A673 (cell line): Measurements from ENCODE around the gene C1QTNF8.

Experiments used
- EZH2 ChIP-seq: fragments of 200-600 bp; sonication (generic); IDR thresholded peaks from 2 replicates; pipeline ENCODE4 v1.6.1; 2017; ENCODE audit warnings: borderline replicate concordance, low read depth, mild to moderate bottlenecking, mixed read lengths, antibody characterized with exemption, low read length; ENCODE audit not compliant: poor library complexity, severe bottlenecking
- TF ChIP-seq, protein P1 (sequence below): fragments of 300-800, 200-600 bp; sonication (generic); conservative IDR thresholded peaks from 2 replicates; pipeline ENCODE4 v1.5.1; 2017; ENCODE audit warnings: low read depth, mild to moderate bottlenecking, antibody characterized with exemption, low read length, moderate library complexity, mixed read lengths

DNA sequence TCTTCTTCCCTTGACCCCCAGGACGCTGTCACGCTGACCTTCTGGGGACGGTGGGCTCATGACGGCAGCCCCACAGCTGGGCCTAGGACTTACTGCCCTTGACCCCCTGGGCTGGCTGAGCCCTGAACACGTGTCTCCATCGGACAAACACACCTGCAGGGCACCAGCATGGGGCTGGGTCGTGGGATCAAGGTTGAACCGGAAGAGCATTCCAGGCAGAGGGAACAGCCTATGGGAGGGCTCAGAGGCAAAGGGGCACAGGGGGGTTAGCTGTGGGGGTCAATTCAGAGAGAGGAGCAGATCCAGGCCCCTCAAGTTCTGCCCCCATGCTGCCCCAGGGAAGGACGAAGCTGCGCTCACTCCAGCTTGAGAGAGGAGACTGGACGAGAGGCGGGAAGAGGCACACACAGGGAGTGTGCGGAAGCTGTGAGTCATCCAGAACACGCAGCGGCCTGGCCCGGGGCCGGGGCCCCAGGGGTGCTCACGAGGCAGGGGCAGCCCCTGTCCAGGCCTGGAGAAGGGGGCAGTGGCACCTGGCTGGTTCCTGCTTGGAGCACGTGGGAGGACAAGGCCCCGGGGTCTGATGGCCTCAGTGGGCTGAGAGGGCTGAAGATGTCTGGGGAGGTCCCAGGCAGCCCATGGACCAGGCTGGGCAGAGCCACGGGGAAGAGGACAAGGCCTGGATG, 13.6 kb downstream of the C1QTNF8 start:
- TF ChIP-seq, protein P1, sequence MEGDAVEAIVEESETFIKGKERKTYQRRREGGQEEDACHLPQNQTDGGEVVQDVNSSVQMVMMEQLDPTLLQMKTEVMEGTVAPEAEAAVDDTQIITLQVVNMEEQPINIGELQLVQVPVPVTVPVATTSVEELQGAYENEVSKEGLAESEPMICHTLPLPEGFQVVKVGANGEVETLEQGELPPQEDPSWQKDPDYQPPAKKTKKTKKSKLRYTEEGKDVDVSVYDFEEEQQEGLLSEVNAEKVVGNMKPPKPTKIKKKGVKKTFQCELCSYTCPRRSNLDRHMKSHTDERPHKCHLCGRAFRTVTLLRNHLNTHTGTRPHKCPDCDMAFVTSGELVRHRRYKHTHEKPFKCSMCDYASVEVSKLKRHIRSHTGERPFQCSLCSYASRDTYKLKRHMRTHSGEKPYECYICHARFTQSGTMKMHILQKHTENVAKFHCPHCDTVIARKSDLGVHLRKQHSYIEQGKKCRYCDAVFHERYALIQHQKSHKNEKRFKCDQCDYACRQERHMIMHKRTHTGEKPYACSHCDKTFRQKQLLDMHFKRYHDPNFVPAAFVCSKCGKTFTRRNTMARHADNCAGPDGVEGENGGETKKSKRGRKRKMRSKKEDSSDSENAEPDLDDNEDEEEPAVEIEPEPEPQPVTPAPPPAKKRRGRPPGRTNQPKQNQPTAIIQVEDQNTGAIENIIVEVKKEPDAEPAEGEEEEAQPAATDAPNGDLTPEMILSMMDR, result no peak
- no peak for TF ChIP-seq EZH2
